Aorta (tissue), 5 donors: ENCODE data around the gene CAVIN3. TPM values are rescaled to one million over a fixed set of nuclear protein-coding genes. Genes with fewer than 3 reads are reported as not detected.

ENCODE experiments used
- ATAC-seq: fragments of 200-7000 bp; cut with Tn5 transposase; one replicate; pipeline ENCODE4 v1.9.1; 2022; ENCODE audit warnings: moderate library complexity; ENCODE audit not compliant: low FRiP score
- DNase-seq, 2 donors: peaks; one replicate each; pipeline ENCODE4 v3.0.0-alpha.2; 2020
- H3K27ac ChIP-seq, 2 donors: one replicate each; pipeline ENCODE4 v1.5.1; 2013; ENCODE audit warnings: low read length in 2 of 2, mild to moderate bottlenecking in 2 of 2, moderate library complexity in 2 of 2, control low read depth in 1 of 2, inconsistent platforms in 1 of 2, low read depth in 1 of 2
- H3K27me3 ChIP-seq, 2 donors: one replicate each; pipeline ENCODE4 v1.6.1; 2013; ENCODE audit warnings: control low read depth in 1 of 2, low read length in 1 of 2, mild to moderate bottlenecking in 1 of 2, moderate library complexity in 1 of 2; ENCODE audit not compliant: insufficient read depth in 2 of 2, control insufficient read depth in 1 of 2
- H3K36me3 ChIP-seq, 2 donors: one replicate each; pipeline ENCODE4 v1.6.1; 2013; ENCODE audit warnings: control low read depth in 1 of 2, low read length in 1 of 2, mild to moderate bottlenecking in 1 of 2; ENCODE audit not compliant: insufficient read depth in 2 of 2, control insufficient read depth in 1 of 2
- H3K4me1 ChIP-seq, 2 donors: one replicate each; pipeline ENCODE4 v1.6.1; 2013; ENCODE audit warnings: low read length in 2 of 2, control low read depth in 1 of 2, mild to moderate bottlenecking in 1 of 2, moderate library complexity in 1 of 2; ENCODE audit not compliant: insufficient read depth in 2 of 2, control insufficient read depth in 1 of 2
- H3K4me3 ChIP-seq, 2 donors: one replicate each; pipeline ENCODE4 v1.5.1; 2013; ENCODE audit warnings: low read length in 2 of 2, control low read depth in 1 of 2, mild to moderate bottlenecking in 1 of 2
- H3K9me3 ChIP-seq: one replicate; pipeline ENCODE4 v1.6.1; 2013; ENCODE audit warnings: mild to moderate bottlenecking, low read length; ENCODE audit not compliant: control insufficient read depth
- WGBS, 2 donors: extraction: QIAGEN DNeasy Blood & Tissue Kit; methylation state at CpG; one replicate each; pipeline ENCODE4 v1.1.7; 2013; 5-methylcytosine and 5-hydroxymethylcytosine counted together
- intact Hi-C, 2 donors: fragments of 100-400 bp; cut with DNase I; formaldehyde crosslinking; loops; one replicate each; pipeline versions ENCODE4 v1.14.2 to v1.15.0; 2022
- polyA plus RNA-seq, 2 donors: library from polyadenylated mRNA; stranded (reverse); fragments of 200-250 nt; gene quantifications; one replicate each; pipeline ENCODE4 v1.2.3, GENCODE V29; 2013
- total RNA-seq, 2 donors: library from RNA; stranded (reverse); fragmentation: NEBNext Ultra II Directional; extraction: Animal tissue kit (Norgen Biotek cat#: 25700); gene quantifications; one replicate each; pipeline ENCODE4 v1.2.1, GENCODE V29; 2021
- donor health status: healthy with polysubstance abuse.
- donor health status: Bipolar disorder and iron deficiency.
- donor health status: DM: no; HTN: no; CAD: no.
- donor health status: DM: no; HTN: no; CAD: no.
- donor health status: DM: yes; HTN: yes; CAD: no.

CAVIN3 gene
- total and polyA plus RNA-seq, 4 donors, result 102 to 309 (median 172) TPM

- intact Hi-C loops, result loop anchor here (2.0 to 10.0 kb wide), 4 partner anchors 38 to 330 kb away; no protein-coding TSS in a partner anchor
Measured at GRCh38 chr11:6354651-6355485, 34.6 kb upstream of the CAVIN3 start.

DNA sequence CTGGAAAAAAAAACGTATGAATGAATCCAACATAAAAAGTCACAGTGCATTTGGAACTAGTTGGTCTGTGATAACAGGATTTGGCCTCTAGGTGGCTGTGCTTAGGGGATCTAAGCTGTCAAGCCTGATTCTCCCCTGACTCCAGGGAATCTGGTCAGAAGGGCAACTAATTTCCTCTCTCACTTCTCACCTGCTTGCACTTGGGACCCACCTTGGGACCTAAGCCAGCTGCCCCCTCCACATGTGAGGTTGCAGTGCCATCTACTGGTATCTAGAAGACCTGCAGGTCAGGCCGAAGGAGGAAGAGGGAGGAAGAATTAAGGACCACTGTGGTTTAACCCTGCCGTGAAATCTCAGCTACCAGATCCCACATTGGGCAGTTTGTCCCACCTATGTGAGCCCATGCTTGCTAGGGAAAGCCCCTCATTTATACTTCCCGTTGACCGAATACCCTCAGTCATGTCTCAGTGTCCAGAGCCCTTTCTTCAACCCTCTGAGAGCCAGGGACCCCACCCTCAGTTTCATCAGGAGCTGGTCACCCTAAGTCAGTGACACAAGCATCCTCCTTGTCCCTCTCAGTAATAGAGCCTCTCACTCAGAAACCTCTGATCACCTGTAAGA lies 33.2 kb upstream of the CAVIN3 start:
- no peaks in the 10 kb centered on the region for H3K4me1 ChIP-seq
- no peak for DNase-seq

More at GRCh38 chr11:6354651-6355485, 34.6 kb upstream of the CAVIN3 start:
- no peak for DNase-seq
- WGBS, 2 donors, result 77 to 85% methylated on average over 4 of the region's 4 CpGs
- Histone ChIP-seq H3K4me1 (peaks cover 0 to under 1% of the 10 kb centered on the region in 2 donors), H3K27ac (no peak overlapping the region), H3K9me3 (no peaks in the 10 kb centered on the region), H3K36me3 (no peaks in the 10 kb centered on the region), H3K27me3 (no peaks in the 10 kb centered on the region), H3K4me3 (no peak overlapping the region)
- no peak for ATAC-seq

DNA sequence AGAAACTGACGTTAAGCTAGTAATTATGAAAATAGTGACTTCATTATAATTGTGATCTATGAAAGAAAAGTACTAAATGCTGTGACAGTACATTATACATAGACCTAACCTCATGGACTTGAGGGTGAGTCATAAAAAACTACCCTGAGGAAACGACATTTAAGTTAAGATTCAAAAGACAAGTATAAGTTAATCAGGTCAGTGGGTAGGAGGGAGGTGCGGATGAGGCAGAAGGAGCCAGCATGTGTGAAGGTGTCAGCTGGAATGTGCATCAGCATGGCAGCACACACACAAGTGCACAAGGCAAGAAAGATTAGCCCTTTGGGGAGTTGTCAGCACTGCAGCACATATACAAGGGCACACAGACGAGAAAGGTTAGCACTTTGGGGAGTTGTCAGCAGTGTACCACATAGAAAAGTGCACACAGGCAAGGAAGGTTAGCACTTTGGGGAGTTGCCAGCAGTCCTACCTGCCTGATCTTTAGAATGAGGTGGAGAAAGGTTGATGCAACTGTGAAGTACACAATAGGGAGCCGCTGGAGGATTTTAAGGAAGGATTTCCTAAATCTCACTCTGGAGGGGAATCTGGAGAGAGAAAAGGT lies 31.6 kb upstream of the CAVIN3 start:
- Histone ChIP-seq H3K36me3 (no peaks in the 10 kb centered on the region), H3K9me3 (no peaks in the 10 kb centered on the region), H3K27me3 (no peaks in the 10 kb centered on the region), H3K4me1 (no peaks in the 10 kb centered on the region), H3K27ac (no peak overlapping the region), H3K4me3 (no peak overlapping the region)
- intact Hi-C loops, result loop anchor here (2.0 to 10.0 kb wide), 4 partner anchors 35 to 327 kb away; no protein-coding TSS in a partner anchor
- ATAC-seq (no peak), DNase-seq (no peak)
- WGBS, 2 donors, result 87% methylated on average over 5 of the region's 5 CpGs

More for the DNA sequence above, 33.2 kb upstream of the CAVIN3 start:
- no peaks in the 10 kb centered on the region for H3K36me3 ChIP-seq
- ATAC-seq, result peak; percentile 81
- intact Hi-C loops, result loop anchor here (1.0 to 10.0 kb wide), 5 partner anchors 36 to 329 kb away; no protein-coding TSS in a partner anchor
- no peak overlapping the region for H3K27ac ChIP-seq
- 7 to 14% methylated on average over 5 of the region's 5 CpGs for WGBS, 2 donors
- H3K9me3 ChIP-seq, result no peaks in the 10 kb centered on the region
- H3K4me3 ChIP-seq, result no peak overlapping the region
- H3K27me3 ChIP-seq, result no peaks in the 10 kb centered on the region

- DNase-seq (no peak), ATAC-seq (no peak)
- no peak overlapping the region for H3K27ac ChIP-seq
- H3K9me3 ChIP-seq, result no peaks in the 10 kb centered on the region
- intact Hi-C loops, result loop anchor here (5.0 to 10.0 kb wide), 3 partner anchors 33 to 326 kb away; no protein-coding TSS in a partner anchor
- 74% methylated on average over 2 of the region's 2 CpGs for WGBS, 2 donors
- no peaks in the 10 kb centered on the region for H3K4me1 ChIP-seq
- H3K36me3 ChIP-seq, result no peaks in the 10 kb centered on the region
- H3K27me3 ChIP-seq, result no peaks in the 10 kb centered on the region
- no peak overlapping the region for H3K4me3 ChIP-seq
Measured at GRCh38 chr11:6350486-6350885, 30.2 kb upstream of the CAVIN3 start.

GRCh38 chr11:6350043-6350442 lies 29.7 kb upstream of the CAVIN3 start:
- Histone ChIP-seq H3K27me3 (no peaks in the 10 kb centered on the region), H3K9me3 (no peaks in the 10 kb centered on the region), H3K27ac (no peak overlapping the region), H3K4me1 (no peaks in the 10 kb centered on the region), H3K36me3 (no peaks in the 10 kb centered on the region), H3K4me3 (no peak overlapping the region)
- DNase-seq (no peak), ATAC-seq (no peak)
- intact Hi-C loops, result loop anchor here (5.0 to 10.0 kb wide), 3 partner anchors 33 to 325 kb away; no protein-coding TSS in a partner anchor

DNA sequence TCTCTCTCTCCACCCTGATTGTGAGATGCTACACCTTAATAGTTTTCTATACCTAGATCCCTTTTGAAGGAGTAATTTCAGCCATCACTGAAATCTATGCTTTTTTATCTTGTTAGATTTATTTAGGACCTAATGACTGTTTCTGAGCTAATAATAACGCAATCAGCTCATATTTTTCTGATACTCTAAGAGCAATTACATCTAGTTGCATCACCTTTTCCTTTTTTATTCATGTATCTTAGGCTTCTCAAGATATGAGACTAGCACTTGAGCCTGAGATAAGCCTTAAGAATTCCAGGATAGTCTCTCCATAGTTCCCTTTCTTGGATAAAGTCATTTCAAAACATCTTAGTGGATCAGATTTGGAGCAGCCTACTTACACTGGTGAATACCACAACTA lies 25.1 kb upstream of the CAVIN3 start:
- Histone ChIP-seq H3K36me3 (no peaks in the 10 kb centered on the region), H3K27me3 (no peaks in the 10 kb centered on the region), H3K4me1 (no peaks in the 10 kb centered on the region), H3K4me3 (no peak overlapping the region), H3K27ac (no peak overlapping the region), H3K9me3 (no peaks in the 10 kb centered on the region)
- no peak for DNase-seq
- ATAC-seq, result no peak
- intact Hi-C loops, result no loop called here
- 93% methylated on average over 1 of the region's 1 CpG for WGBS, 2 donors

- H3K4me3 ChIP-seq, result no peak overlapping the region
- peaks cover 0 to 5% of the 10 kb centered on the region in 2 donors for H3K4me1 ChIP-seq
- H3K27me3 ChIP-seq, result no peaks in the 10 kb centered on the region
- 90 to 94% methylated on average over 3 of the region's 3 CpGs for WGBS, 2 donors
- no peak for DNase-seq
- ATAC-seq, result no peak
- intact Hi-C loops, result no loop called here
- H3K9me3 ChIP-seq, result no peaks in the 10 kb centered on the region
- no peak overlapping the region for H3K27ac ChIP-seq
- no peaks in the 10 kb centered on the region for H3K36me3 ChIP-seq
Measured at GRCh38 chr11:6336293-6336692, 16.0 kb upstream of the CAVIN3 start.

DNA sequence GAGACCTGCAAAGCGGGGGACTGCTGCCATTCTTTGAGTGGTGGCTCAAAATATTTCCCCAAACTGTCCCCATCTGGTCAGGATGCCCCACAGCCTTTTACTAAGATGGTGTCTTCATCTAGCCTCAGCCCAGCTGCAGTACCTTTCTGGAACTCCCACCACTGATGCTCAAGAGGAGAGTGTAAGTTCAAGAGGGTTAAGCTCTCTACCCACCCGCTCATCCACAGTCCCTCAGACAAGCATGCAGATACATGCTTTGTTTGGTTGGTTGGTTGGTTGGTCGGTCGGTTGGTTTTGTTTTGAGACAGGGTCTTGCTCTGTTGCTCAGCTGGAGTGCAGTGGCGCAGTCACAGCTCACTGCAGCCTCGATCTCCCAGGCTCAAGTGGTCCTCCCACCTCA lies 14.5 kb upstream of the CAVIN3 start:
- peaks cover 0 to 5% of the 10 kb centered on the region in 2 donors for H3K4me1 ChIP-seq
- DNase-seq (no peak), ATAC-seq (no peak)
- H3K9me3 ChIP-seq, result no peaks in the 10 kb centered on the region
- 93 to 96% methylated on average over 6 of the region's 6 CpGs for WGBS, 2 donors
- no peak overlapping the region for H3K27ac ChIP-seq
- H3K27me3 ChIP-seq, result no peaks in the 10 kb centered on the region
- H3K36me3 ChIP-seq, result no peaks in the 10 kb centered on the region
- no peak overlapping the region for H3K4me3 ChIP-seq
- intact Hi-C loops, result no loop called here
